Forelimb muscle (tissue), 1 donor: ENCODE measurements around the gene PITPNC1. TPM values are rescaled to one million over a fixed set of nuclear protein-coding genes. Genes with fewer than 3 reads are reported as not detected.
A peak's percentile ranks its signal among the peaks of the same experiment; 100 is the strongest.
"Not testable (repeated sequence)": the region's sequence is repeated elsewhere in the genome, so short reads cannot be mapped to it uniquely, and the experiment has no call there.

Experiments
- DNase-seq: peaks from one replicate; pipeline ENCODE4 v3.0.0-alpha.2; 2013; ENCODE audit warnings: low read depth
- polyA plus RNA-seq: library from polyadenylated mRNA; unstranded; fragments of 120-200 nt; gene quantifications from one replicate; pipeline ENCODE4 v1.2.1, GENCODE V29; 2013; ENCODE audit not compliant: insufficient read length

Gene PITPNC1
- polyA plus RNA-seq, 1 donor: 9.4 TPM

DNA sequence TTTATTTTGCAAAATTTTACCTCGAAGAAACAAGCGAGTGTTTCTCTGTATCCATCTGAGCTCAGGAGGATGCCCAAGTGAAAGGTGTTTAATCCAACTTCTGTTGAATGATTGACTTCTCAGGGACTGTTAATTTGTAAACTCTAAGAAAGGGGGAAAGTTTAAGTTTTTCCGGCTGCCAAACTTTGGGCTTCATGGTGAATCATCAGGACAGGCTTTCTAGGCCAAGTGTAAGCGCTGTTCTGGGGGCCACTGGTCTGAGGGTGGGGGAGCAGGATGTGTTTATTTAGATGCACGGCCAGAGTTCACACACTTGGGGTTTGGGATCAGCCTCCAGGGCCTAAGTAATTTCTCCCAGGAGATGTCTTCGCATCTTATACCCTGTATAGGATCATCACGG, 110.4 kb downstream of the PITPNC1 start:
- DNase-seq: no peak

DNA sequence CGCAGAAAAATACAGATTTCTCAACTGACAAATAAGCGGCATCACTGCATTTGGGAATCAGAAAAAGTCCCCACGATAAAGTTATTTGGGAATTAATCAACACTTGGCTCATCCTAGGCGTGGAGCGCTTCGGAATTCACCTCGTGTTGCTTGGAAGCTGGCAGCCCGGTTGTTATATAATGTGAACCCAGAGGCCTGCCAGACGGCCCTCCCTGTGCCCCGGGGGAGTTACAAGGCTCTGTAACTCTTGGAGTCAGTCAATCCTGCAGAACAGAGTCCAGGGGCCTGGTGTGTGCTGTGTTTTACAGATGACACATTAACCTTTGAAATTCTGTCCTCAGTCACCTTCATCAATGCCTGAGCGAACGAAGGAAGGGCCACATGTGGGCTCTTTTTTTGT, 111.1 kb downstream of the PITPNC1 start:
- DNase-seq: no peak

DNA sequence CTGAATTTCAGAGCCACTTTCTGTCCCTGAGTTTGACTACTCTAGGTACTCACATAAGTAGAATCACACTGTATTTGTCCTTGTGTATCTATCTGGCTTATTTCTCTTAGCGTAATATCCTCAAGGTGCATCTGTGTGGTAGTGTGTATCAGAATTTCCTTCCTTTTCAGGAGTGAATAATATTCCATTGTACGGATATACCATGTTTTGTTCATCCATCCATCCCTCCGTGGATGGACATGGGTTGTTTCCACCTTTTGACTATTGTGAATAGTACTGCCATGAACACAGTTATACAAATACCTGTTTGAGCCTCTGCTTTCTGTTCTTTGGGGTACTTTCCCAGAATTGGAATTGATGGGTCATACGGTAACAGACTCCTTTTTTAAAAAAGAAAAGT, 111.7 kb downstream of the PITPNC1 start:
- DNase-seq: no peak

DNA sequence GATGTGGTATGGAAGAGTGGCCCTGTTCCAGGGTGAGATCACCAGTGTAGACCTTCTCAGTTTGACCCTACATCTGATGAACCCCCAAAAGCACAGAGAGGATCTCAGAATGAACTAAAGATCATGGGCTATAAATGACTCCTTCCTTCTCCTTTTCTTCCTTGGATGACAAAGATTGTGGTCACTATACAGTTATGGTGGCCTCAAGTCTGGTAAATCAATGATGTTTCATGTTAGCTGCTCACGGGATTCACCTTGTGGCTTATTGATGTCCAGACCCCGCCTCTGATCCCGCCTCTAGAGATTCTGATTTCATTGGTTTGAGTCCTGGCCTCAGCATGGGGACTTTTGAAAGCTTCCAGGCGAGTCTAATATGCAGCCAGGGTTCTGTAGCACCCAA, 112.2 kb downstream of the PITPNC1 start:
- DNase-seq: no peak

DNA sequence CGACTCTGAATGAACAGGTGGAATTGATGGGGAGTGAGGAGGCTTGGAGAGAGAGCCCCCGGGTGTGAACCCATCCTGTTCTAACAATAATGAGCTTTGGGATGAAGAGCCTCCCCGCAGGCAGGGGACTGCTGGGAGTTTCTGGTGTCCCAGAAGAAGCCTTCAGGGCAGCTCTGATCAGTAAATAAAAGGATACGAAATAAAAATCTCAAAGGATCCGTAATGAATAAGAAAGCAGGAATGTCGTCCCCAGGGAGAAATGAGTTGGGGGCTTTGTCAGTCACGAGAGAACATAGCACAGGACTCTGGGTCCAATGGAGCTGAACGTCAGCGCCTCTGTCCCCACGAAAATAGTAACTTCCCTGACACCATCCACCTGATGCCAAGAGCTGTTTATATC, 113.4 kb downstream of the PITPNC1 start:
- no peak for DNase-seq

DNA sequence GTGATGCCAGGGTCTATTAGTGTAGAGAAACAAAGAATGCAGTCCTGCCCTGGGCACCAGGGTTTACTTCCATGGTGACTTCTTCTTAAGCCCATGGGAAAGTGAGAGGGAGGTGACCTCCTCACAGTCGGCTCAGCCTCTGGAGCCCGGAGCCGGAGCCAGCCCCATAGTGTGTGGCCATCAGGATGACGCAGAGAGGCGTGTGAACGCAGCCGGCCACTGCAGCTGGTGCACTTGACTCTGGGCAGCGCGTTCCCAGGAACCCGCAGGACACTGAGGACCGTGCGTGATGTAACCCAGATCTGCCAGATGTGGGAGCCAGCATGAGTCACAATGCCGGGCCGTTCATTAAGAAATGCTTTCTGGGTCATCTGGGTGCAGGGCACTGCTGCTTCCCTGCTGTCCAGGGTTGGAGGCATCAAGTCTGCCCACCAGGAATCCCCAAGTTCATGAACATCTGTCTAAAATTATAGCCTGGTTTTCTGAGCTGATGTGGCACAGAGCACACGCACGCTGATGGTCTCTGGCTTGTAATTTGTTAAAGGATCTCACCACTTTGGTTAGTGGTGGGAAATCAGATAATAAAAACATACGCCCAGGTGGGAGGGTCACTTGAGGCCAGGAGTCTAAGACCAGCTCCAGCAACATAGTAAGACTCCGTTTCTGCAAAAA, 114.1 kb downstream of the PITPNC1 start:
- peak; percentile 44 for DNase-seq

DNA sequence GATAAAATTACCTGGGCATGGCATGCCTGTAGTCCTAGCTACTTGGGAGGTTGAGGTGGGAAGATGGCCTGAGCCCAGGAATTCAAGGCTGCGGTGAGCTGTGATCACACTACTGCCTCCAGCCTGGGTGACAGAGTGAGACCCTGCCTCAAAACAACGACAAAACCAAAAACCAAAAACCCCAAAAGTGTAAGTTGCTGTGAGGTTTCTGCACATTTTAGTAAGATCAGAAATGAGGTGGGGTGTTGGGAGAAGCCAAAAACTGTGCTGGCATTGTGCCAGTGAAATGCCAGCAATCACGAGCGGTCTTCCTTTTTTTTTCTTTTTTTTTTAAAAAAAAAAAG, 114.6 kb downstream of the PITPNC1 start:
- DNase-seq: no peak

DNA sequence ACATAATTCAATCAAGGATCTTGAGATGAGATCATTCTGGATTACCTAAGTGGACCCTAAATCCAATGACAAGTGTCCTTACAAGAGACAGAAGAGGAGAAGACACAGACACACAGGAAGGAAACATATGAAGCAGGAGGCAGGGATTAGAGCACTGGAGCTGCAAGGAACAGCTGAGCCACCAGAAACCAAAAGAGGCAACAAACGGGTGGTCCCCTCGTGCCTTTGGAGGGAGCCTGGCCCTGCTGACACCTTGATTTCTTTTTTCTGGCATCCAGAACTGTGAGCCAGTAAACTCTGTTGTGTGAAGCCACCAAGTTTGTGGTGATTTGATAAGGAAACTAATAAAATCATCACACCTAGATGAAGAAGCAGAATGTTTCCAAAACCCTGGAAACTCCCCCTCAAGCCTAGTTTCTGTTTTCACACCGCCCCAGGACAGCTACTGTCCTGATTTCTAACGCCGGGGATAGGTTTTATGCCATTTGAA, 115.2 kb downstream of the PITPNC1 start:
- DNase-seq: no peak

DNA sequence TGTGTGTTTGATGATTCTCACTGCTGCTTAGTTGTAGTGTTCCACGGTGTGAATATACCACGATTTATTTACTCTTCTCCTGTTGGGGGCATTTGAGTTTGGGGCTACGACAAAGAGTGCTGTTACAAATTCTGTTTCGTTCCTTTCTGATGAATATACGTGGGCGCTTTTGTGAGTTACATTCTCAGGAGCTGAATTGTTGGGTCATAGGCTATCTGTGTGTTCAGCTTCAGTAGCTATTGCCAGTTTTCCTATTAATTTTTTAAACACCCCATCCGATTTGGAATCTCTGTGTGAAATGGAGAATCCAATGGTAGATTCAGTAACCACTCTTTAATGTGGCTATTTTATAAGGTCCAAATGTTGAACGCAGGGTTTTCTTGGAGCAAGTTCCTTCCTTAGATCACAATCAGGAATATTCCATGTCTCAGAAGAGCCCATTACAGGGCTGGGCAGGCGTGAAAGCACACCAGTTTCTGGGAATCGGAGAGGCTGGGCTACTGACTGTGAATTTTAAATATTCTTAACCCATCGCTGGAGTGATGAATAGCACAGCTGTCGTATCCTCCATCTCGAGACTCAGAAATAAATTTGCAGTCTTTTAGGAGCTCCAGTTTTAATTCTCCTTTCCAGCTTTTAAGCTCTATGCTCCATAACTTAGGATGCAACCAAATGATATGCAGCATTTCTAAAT, 115.9 kb downstream of the PITPNC1 start:
- DNase-seq: no peak

DNA sequence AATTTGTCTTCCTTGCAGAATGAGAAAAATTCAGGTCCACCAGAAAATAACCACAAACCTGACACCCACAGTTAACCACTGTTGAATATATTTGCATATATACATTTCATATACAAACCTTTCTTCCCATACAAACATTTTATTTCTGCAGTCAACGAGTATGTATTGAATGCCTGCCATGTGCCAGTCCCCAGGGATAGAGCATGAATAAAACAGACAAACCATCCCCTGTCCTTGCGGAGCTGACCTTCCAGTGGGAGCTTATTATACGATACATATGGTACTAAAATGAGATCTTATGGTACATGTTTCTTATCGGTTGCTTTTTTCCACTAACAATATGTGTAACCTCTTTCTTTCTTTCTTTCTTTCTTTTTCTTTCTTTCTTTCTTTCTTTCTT, 116.7 kb downstream of the PITPNC1 start:
- DNase-seq: no peak

DNA sequence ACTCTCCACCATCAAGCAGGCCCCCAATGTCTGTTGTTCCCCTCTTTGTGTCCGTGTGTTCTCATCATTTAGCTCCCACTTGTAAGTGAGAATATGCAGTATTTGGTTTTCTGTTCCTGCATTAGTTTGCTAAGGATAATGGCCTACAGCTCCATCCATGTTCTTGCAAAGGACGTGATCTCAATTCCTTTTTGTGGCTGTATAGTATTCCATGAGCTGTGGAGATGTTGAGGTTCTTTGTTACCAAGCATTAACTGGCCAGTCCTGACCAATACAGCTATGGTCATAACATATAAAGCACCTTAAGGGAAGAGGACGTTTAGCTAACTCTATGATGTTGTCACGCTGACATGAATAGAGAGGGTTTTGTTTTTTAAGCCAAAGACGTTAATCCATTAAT, 118.5 kb downstream of the PITPNC1 start:
- not testable (repeated sequence) for DNase-seq

DNA sequence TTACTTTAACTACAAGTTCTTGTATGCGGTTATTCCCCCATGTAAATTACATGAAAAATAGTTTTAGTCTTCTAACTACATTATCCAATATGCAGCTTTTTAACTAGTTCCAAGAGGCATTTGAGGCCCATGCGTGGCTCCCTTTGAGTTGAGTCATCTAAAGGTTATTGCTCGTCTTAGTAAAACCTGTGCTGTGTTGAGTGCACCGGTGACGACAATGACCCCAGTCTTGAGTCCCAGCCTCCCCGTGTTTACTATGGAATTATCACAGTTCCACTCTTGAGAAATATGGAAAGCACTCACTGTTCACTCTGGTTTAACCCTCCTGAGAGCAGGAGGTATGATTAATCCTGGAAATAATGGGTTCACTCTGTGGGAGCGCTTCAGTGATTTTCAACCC, 119.2 kb downstream of the PITPNC1 start:
- no peak for DNase-seq

DNA sequence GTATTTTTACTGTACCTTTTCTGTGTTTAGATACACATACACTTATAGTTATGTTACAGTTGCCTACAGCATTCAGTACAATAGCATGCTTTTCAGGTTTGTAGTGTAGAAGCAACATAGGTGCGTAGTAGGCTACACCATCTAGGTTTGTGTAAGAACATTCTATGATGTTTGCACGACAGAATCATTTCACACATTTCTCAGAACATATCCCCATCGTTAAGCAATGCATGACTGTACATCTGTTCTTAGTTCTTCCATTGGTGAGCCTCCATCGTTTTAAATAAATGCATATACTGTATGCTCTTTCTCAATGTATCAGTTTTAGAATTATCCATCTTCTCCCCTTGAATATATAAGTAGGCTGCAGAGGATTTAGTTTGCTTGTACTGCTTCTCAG, 122.6 kb downstream of the PITPNC1 start:
- DNase-seq: no peak

DNA sequence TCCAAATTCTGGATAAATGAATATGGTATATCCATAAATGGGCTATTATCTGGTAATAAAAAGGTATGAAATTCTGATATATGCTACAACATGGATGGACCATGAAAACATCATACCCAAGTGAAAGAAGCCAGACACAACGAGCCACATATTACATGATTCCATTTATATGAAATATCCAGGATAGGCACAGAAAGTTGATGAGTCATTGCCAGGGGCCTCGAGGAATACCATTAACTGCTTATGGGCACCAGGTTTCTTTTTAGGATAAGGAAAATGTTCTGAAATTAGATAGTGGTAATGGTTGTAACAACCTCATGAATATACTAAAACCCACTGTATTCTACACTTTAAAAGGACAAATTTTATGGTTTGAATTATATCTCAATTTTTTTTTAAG, 123.2 kb downstream of the PITPNC1 start:
- DNase-seq: no peak

DNA sequence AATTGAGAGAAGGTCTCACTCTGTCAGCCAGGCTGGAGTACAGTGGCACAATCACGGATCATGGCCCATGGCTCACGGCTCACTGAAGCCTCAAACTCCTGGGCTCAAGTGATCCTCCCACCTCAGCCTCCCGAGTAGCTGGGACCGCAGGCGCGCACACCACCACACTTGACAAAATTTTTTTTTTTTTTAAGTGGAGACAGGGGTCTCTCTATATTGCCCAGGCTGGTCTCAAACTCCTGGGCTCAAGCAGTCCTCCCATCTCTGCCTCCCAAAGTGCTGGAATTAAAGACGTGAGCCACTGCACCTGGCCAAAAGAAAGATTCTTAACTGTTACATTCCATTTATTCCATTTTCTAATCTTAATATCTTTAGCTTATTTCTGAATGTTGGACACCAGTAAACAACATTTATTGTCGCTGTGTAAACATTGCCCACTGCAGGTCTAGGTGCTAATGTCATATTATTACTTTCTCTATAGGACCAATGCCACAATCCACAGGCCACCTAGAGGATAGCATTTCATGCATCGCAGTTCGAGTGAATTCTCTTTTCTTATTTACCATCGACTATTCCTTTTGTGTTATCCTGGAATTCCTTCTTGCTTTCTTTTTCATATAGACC, 123.7 kb downstream of the PITPNC1 start:
- no peak for DNase-seq

DNA sequence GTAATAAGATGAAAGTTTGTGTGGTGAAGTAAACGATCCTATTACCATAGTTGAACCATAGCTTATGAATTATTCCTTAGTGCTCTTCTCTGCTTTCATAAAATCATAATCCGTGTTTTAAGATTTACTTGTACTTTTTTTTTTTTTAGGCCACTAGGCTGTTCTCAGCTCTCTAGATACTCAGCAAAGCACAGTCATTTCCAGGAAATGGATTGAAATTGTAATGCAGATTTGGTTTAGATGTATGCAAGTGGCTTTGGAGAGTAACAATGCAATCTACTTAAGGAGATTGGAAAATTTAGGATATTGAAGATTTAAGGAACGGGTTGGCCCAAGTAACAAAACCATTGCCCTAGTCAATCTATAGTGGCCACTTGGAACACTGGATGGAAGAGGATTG, 125.1 kb downstream of the PITPNC1 start:
- no peak for DNase-seq

DNA sequence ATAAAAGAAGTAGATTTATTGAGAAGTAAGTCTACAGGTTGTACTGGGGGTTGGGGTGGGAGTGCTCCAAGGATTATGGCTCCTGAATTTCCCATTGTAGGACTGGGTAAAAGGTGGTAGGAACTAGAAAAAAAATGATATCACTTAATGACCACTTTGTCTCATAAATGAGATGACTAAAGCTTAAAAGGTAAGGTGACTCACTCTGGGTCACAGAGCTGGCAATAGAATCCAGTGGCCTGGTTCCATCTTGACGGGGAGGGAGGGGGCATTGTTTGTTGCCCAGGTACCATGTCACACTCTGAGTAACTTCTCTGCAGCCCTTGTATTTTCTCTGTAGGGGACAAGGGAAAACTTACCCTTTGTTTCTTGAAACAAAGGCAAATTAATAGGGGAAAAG, 126.1 kb downstream of the PITPNC1 start:
- DNase-seq: no peak

DNA sequence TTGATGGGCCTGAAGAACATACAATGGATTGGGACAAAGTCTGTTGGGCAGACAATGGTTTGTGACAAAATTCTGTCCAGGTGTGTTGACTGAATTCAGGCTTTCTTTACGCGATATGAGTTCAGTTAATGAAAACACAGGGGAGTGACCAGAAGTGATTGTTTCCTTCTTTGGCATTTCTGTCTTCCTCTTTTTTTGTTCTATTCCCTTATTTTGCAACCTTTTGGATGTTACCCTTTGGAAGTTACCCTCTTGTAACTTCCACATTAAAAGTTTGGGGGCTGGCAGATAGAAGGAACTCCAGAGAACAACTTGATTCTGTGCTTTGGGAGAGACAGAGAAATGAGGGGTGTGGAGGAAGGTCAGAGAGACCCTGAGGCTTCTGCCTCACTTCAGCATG, 126.7 kb downstream of the PITPNC1 start:
- DNase-seq: no peak

DNA sequence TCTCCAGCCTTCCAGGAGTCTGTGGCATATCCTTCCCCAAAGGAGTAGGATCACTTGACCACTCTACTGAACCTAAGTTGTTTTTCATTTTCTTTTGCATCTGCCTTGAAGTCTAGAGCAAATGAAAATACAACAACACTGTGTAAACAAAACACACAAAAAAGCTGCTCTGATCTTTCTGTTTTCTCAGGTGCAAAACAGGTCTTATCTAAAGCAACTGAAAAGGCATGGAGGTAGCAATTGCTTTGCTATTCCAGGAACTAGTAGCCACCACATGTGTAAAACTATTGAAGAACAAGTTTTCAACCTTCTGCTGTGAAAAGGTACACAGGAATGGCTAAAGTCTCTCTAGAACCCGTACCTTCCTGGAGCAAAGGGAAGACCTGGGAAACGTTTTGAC, 127.1 kb downstream of the PITPNC1 start:
- no peak for DNase-seq

DNA sequence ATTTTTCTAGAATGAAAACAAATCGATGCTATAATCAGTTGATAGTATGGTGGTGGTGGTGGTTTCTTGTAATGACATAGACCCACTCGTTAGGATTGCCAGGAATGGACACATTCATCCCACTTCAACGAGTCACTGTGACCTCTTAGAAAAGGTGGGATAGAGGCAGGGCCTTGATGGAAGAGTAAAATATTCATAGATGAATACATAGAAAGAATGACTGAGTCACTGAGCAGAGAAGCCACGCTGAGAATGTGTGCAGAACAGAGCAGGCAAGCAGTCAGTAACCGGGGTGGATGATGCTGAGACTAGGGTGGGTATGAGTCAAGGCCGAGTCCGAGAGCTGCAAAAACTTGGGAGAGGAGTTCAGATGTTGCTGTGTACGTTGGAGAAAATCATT, 129.9 kb downstream of the PITPNC1 start:
- no peak for DNase-seq

DNA sequence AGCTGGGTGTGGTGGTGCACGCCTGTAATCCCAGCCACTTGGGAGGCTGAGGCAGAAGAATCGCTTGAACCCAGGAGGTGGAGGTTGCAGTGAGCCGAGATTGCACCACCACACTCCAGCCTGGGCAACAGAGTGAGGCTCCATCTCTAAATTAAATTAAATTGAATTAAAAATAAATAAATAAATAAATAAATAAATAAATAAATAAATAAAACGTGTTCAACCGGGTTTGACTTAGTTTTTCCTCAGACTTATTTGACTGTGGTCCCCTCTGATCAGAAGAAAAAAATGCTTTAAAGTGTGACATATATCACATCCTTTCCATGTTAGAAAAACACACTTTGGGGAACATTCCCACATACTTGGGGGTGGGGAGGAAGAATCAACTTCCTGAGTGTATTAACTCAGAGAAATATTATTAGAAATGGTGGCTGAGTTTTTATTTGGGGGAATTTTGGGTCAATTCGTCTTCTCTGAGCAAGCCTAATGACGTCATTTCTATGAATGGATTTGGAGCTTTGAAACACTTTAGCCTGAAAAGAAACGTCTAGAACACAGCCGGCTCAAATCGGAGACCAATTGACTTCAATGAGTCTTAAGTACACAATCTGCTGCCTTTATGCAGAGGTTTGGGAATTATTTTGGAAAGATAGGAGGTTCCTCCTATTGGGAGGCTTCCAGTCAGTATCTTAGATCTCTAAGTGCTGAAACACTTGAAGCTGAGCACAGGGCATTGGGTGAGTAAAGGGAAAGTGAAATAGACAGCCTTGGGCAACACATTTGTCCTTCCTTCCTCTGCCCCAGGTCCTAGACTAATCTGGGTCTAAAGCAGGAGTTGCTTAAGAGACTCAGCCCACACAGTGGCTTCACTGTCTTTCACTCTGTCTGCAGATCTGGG, 132.6 kb downstream of the PITPNC1 start:
- no peak for DNase-seq

DNA sequence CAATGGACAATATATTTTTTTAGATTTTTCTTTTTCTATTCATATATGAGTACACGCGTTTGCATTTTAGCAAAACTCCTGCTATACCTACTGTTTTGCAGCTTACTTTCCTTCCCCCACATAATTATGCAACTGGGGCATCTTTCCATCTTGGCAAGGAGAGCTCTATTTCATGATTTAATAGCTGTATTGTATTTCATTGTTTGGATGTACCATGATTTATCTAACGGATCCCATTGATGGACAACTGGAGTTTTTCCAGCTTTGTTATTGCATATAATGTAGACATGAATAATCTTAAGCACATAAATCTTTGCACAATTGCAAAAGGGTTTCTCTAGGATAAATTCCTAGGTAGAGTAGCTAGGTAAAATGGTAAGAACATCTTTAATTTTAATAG, 133.9 kb downstream of the PITPNC1 start:
- DNase-seq: no peak
